NCI-H2196 treated with DMSO at 0.1 percent for 48 hours (cell line): Measurements from ENCODE around the gene ARHGAP42.
"Not testable (repeated sequence)": the region's sequence is repeated elsewhere in the genome, so short reads cannot be mapped to it uniquely, and the experiment has no call there.

Source experiments
- DNase-seq: peaks from one replicate; lab custom pipeline; 2025; ENCODE audit not compliant: unreplicated experiment; lab: John Stamatoyannopoulos, UW

Gene ARHGAP42

DNA sequence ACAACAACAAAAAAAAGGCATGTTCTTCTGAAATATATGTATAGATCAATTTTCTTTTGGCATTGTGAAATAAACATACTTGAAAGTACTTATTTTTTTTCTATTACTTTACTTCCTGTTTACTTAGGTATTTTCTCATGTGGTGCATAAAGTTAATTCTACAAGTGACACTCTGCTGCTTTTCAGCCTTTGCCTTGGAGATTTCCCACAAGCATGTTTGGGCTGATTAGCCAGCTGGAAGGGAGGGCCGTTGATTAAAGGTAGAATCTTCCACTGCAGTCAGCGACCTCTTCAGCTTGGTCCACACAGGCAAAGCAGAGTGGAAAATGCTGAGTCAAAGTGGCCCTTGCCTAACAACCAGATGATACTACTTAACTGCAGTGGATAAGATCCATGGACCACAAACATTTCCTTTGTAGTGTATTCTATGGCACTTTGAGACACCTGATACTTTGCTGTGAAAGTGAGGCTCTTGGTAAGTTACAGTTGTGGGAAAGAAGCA lies 176.0 kb downstream of the ARHGAP42 start:
- DNase-seq, result no peak

DNA sequence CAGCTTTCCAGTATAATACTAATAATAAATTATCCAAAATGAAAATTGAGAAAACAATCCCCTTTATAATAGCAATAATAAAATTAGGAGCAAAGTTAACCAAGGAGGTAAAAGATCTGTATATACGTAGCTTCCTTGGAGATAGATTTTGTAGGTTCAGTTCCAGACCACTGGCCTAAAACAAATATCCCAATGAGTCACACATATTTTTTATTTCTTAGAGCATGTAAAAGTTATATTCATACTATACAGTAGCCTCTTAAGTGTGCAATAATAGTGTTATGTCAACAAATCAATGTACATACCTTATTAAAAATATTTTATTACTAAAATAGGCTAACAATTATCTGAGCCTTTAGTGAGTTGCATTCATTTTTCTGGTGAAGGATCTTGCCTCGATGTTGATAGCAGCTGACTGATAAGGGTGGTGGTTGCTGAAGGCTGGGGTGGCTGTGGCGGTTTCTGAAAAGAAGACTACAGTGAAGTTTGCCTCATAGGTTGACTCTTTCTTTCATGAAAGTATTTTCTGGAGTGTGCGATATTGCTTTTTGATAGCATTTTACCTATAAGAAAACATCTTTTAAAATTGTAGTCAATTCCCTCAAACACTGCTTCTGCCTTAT lies 178.5 kb downstream of the ARHGAP42 start:
- DNase-seq, result no peak

DNA sequence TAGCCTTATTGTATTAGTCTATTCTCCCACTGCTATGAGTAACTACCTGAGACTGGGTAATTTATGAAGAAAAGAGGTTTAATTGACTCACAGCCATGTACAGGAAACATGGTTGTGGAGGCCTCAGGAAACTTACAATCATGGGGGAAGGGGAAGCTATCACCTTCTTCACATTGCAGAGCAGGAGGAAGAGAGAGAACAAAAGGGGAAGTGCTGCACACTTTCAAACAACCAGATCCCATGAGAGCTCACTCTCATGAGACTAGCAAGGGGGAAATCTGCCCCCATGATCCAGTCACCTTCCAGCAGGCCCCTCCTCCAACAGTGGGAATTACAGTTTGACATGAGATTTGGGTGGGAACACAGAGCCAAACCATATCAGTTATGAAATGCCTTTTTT lies 179.4 kb downstream of the ARHGAP42 start:
- DNase-seq, result no peak

DNA sequence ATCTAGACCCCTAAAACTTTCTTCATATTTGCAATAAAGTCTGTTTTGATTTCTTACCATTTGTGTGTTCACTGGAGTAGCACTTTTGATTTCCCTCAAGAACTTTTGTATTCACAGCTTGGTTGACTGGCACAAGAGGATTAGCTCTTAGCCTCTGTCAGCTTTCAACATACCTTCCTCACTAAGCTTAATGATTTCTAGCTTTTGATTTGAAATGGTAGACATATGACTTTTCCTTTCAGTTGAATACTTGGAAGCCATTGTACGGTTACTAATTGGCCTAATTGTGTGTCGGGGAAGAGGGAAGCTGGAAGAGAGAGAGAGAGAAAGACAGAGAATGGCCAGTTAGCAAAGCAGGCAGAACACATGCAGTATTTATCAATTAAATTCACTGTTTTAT lies 180.5 kb downstream of the ARHGAP42 start:
- DNase-seq, result no peak

DNA sequence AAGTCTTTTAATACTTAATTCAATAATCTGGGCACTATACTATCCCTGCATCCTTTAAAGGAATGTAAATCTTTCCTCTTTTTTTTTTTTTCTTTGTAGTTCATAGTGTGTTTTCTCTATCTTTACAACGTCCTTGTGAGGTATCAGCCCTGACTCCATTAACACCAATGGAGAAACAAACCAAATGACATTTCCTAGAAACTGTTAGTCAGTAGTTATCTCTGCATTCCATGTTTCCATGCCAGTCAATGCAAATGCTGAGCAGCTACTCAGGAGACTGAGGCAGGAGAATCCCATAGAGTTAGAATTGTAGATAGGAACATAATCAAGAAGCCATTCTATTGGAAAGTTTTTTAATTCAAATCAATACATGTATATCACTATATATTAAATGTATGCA lies 182.2 kb downstream of the ARHGAP42 start:
- no peak for DNase-seq

DNA sequence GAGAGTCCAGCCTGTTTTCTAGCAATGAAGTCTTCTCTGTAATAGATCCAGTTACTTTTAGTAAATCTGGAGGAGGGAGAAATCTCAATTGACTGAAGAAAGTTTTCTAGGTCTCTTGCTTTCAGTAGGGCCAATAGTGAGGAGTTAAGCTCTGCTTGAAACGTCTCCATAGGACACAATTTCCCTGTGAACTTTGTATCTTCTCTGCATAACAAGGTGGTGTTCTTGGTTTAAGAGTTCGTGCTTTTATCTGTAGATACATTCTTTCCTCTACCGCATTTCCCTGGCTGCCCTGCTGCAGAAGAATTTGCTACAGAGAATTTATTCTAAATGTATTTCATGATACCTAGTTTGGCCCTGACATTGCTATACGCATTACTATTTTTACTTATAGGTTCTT lies 183.1 kb downstream of the ARHGAP42 start:
- DNase-seq, result no peak

DNA sequence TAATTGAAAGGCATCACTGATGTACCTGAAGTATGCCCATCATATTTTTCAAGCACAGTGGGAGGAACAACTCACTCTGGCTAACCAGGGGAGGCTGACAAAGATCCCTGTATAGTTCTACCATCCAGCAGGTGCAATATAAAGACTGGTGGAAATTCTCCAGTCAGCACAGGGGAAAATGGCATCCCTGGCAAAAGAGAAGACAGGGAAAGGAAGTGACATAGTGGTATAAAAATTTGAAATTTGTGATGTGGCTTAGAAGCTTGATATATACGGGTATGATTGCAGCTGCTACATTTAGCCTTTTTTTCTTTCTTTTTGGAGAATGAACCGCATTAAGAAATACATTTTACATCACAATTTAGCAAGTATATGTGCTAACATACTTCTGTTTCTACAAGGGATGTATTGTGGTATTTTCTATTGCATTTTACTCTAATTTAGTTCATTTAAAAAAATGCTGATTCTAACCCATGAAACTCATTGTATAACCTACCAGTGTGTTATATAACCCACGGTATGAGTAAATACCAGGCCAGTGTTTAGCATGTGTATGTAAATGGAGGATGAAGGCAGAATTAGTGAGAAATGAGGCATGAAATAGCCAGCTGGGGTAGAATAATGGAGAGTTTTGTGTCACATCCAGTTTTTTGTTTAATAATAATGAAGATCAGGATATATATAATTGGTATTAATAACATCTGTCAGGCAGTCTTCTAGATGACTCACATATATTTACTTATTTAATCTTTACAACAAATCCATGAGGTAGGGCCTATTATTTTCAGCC lies 186.1 kb downstream of the ARHGAP42 start:
- no peak for DNase-seq

DNA sequence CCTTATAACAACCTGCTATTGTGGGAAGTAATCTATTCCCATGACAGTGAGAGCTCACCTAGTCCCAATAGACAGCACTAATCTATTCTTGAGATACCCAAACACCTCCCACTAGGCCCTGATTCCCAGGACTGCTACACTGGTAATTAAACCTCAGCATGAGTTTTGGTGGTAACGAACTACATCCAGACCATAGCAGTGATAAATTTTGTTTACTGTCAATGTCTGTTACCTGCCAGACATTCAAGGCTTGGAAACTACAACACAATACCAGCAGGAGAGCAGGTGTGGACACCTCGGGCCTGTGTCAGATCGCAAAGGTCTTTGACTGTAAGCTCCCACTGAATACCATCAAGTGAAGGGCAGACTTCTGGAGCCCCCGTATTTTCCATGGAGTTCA lies 187.1 kb downstream of the ARHGAP42 start:
- no peak for DNase-seq

DNA sequence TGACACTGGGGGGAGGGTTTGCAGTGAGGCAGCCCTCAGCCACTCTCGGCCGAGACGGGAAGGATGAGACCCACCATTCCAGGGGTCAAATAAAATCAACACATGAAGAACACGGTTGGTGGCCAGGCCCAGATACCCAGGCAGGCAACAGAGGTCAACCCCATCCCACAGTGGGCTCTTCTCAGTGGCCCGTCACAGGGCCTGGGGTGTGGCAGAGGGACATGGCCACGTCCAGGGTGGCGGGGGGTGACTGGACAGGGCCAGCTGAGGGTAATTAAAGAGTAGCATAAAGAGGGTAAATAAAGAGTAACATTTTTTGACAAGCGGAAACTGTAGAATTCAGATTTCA lies 188.4 kb downstream of the ARHGAP42 start:
- DNase-seq, result no peak

DNA sequence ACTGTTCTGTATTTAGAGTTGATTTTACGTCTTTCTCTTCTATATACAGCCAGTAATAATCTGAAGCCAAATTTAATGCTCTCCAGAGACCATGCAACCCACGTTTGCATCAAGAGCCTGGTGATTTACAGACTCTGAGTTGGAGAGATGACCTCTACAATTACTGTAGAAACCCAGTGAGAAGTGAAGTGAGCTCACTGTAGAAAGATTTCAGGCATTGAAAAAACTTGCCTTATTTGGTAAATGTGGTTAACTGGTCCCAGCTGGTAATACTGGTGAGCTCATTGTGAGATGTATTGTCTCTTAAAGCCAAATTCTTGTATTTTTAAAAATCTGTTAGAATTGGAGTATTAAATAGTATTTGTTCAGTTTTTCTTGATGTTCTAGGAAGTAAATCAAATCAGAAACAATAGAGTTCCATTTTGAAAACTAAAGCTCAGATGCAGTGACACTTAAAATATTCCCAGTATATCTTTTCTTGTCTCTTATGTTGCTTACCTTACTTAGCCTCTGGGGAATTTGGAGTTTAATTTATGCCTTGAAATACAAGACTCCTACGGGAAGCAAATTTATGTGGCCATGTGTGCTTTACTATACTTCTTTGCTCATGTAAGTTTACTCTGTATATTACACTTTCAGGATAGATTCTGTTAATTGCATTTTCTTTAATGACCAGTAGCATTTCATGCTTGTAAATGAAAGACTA lies 189.9 kb downstream of the ARHGAP42 start:
- DNase-seq, result no peak

DNA sequence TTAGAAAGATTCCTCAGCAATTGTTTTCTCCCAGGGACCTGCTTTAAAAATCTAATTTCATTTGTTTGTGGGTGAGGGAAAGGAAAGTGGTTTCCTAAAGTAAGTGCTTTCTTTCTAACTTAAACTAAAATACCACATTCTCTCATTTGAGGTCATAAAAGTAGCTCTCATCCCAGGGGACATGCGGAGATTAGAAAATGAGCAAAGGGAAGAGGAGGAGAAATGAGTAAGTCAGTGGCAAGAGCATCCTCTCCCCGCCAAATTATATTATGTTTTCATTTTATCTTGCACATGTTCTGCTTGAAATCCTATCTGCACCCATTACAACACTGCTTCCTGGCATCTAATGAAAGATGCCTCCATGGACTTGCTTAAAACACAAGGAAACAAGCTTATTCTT lies 191.4 kb downstream of the ARHGAP42 start:
- DNase-seq, result no peak

DNA sequence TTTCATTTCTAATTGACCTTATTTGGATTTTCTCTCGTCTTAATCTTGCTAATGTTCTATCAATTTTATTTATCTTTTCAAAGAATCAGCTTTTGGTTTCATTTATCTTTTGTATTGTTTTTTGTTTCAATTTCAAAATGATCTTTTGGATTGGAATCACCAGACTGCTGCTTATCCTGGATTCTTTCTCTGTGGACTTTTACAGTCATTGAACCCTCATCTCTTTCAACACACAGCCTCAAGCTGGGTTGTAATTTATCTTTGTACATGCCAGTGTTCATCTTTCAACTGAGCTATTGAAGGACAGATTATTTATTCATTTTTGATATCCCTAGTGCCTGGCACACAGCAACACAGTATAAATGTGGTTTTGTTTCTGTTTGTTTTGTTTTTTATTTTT lies 195.9 kb downstream of the ARHGAP42 start:
- no peak for DNase-seq

DNA sequence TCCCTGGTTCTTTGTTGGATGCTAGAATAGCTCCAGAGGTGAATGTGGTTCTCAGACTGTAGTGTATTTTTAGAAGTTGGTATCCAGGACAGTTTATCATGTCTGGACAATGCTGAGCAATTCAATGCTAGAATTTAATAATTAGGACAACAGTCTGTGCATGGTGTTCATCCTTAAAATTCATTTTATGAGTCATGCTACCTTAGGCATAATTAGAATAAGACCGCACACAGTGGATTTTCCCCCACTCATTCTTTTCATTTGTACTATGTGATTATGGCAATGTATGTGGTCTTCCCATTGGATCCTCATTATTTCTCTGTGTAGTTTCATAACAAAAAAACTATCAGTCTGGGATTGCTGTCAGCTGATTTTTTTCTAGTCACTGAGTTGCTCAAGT lies 196.7 kb downstream of the ARHGAP42 start:
- no peak for DNase-seq

DNA sequence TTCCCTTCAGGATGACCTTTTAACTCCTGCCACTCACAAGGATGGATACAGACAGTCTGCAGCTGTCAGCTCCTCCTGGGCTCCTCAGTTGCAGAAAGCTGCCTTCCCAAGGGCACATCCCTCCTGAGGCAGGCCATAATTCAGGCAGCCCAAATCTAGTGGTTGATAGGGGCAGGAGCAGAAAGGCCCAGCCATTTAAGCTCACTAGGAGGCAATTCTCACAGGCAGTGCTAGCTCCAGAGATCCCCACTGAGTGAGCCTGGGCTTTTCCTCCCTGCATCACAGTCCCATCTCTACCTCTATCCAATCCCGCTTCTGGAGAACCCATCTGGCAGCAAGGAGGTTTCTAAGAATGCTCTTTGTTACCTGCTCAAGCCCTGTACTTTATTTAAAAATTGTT lies 200.6 kb downstream of the ARHGAP42 start:
- DNase-seq, result no peak

DNA sequence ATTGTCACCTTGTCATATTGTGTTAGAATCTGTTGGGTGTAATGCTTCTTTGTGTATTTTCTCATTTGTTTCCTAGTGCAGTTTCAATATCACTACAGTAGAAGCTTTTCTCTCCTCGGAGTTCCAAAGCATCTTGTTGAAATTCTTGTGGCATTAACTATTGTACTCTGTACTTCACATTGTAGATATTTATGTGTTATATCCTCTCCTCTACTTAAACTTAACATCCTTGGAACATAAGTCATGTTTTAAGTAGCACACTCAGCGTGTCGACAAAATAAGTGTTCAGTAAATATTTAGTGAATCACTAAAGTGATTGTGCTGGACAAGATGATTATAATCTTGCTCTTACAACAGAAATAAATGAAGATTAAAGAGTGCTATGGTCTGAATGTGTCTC lies 201.7 kb downstream of the ARHGAP42 start:
- no peak for DNase-seq

DNA sequence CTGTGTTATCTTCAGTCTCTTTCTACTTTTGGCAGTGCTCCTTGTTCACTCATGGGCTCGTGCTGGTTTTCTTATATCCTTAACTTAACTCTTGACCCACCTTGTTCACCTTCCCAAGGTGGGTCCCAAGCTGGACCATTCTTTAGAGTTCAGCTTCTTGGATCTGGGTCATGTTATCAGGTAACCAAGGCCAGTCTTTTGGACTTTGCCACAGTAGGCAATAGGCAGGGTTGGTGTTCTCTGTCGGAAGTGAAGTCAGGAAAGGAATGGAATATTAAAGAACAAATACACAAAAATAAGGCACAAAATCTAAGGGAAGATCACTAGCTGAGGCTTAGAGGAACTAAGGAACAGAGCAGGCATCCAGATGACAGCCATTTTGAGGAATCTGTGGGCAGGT lies 202.7 kb downstream of the ARHGAP42 start:
- DNase-seq, result no peak

DNA sequence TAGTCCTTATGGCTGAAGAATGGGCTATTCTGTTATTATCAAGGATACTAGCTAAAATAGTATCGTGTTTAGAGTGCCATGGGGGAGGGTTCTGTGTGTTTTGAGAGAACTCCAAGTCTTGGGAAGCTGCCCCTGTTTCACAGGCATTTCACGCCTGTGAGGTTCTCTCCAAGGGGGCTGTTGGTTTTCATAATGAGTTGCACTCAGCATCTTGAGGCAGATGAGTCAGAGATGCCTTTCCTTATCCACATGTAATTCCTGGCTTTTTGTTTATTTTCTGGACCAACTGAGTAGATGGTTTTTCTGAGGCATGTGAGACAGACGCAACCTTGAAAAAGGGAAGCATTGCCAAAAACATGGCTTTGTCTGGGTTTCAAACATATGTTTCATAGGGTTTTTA lies 203.7 kb downstream of the ARHGAP42 start:
- DNase-seq, result no peak

DNA sequence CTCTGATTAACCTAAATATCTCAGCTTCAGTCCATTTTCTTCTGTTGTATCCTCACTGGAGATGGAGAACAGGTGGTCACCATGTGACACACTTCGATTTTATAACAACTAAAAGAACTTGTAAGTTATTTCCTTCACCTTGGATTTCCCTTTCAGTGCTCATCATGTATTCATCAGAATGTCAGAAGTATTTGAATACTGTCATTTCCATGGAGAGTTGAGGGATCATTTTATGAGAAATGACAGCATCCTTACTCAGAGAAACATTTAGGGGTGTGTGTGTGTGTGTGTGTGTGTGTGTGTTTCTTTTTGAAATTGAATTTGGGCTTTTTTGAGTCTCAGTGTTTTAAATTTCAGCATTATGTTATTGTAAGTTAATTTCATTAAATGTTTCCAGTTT lies 205.8 kb downstream of the ARHGAP42 start:
- no peak for DNase-seq

DNA sequence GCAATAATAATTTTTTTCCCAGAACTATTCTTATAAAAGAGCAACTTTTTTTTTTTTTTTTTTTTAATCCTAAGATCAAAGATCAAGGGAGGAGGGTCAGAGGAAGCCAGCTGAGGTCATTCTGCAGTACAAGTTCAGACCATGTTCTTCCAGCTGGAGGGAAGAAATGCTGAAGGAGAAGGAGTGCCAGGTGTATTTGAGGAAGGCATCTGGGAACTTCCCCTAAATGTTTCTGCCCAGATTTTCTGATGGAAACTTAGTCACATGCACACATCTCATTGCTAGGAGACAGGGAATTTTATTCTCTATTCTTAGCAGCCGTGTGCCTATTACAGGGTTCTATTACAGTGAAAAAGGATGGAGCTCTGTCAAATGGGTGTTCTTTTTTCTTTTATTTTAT lies 208.4 kb downstream of the ARHGAP42 start:
- no peak for DNase-seq

DNA sequence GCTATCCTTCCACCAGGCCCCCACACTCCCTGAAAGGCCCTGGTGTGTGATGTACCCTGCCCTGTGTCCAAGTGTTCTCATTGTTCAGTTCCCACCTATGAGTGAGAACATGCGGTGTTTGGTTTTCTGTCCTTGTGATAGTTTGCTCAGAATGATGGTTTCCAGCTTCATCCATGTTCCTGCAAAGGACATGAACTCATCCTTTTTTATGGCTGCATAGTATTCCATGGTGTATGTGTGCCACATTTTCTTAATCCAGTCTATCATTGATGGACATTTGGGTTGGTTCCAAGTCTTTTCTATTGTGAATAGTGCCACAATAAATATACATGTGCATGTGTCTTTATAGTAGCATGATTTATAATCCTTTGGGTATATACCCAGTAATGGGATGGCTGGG lies 208.9 kb downstream of the ARHGAP42 start:
- not testable (repeated sequence) for DNase-seq

DNA sequence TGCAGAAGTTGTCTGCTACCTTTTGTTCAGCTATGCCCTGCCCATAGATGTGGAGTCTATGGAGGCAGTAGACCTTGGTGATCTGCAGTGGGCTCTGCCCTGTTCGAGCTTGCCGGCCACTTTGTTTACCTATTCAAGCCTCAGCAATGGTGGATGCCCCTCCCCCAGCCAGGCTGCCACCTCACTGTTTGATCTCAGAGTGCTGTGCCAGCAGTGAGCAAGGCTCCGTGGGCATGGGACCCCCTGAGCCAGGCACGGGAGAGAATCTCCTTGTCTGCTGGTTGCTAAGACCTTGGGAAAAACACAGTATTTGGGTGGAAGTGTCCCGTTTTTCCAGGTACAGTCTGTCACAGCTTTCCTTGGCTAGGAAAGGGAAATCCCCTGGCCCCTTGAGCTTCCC lies 214.4 kb downstream of the ARHGAP42 start:
- not testable (repeated sequence) for DNase-seq

DNA sequence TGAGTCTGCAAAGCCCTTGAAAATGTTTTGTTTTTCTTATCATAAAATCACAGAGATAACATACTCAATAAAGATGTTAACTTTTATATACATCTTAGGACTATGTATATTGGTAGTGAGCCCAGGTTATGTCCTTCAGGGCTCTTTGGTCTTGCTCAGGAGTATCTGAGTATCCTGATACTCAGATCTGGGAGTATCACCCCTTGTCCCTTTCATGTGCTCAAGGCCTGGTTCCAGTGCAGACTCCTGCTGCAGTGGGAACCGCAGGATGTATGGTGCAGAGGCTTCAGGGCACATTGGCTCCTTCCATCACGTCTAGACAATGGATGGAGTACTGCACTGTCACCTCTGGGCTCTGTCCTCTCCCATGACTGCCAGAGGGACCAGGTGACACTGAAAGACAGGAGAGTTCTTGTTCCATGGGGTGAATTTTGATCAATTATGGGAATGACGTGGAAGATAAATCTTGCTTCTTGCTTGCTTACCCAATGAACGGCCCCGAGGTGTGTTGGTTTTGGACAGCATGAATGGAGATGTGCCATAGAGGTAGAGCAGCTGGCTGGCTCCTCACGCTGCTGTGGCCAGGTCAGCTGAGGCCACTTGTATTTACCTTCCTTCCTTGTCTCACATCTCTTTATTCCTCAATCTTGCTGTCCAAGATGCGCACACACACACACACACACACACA lies 215.5 kb downstream of the ARHGAP42 start:
- no peak for DNase-seq
